ENCODE measurements around the gene MRPL28.
"Not testable (repeated sequence)": the region's sequence is repeated elsewhere in the genome, so short reads cannot be mapped to it uniquely, and the experiment has no call there.

MRPL28 gene

DNA sequence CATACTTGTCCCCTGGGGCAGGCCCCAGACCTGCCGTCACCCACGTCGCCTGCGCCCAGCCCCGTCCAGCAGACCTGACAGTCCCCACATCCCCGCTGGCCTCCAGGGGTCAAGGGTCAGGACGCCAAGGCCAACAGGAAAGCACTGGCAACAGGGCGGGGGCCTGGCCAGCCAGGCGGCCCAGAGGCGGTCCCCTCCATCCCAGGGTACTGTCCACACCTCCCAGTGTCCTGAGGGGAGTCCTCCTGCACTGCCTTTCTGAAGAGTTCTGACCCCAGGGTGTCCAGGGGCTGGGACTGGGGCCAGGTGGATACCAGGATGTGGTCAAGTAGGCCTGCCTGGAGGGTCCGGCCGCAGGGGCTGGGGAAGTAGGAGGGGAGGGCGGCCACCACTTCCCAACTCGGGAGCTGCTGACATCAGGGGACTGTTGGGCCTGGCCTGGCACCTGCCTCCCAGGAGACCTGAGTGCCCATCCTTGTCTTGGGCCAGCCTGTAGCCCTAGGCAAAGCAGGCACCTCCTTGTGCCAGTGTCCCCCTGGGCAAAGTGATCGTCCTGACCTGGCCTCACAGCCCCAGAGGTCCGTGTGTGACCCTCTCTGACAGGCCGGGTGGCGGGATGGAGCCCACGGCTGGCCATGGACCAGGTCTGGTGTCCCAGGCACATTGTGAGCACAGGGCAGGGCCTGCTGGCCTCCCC lies 11.1 kb downstream of the MRPL28 start:
- no peak for DNase-seq

DNA sequence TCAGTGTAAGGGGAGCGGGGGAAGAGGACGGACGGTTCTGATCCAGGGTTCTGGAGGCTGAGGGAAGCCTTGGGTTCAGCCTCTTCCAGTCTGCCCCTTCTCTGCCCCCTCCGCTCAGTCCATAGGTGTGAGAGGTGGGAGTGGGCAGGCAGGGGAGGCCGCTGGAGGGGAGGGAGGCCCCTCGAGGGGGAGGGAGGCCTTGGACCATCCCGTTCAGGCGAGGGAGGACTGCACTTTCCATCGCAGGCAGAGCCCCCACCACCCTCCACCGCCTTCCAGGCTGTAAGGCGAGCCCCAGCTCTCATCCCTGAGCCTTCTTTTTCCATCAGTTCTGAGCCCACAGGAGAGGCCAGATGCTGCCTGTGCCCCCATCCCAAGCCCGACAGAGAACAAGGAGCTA lies 13.6 kb downstream of the MRPL28 start:
- DNase-seq, result no peak

DNA sequence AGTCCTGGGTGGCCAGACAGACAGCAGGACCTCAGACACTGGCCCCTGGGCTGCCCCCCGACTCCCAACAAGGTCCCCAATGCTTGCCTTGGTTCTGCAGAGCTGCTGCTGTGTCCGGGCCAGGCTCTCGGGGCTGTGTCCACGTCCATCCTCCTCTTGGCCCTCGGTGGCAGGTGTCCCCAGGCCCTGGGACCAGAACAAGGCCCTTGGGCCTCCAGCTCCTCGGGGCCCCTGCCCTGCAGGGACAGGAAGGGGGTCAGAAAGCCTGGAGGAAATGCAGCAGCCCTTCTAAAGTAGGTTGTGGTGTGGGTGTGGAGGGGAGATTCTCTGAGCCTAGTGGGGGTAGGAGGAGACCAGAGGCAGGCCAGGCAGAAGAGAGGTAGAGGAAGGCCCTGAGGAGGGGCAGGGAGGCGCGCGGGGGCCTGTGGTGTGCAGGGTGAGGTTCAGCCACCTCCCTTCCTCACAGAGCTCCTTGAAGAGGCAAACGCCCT lies 15.3 kb downstream of the MRPL28 start:
- DNase-seq, result no peak

DNA sequence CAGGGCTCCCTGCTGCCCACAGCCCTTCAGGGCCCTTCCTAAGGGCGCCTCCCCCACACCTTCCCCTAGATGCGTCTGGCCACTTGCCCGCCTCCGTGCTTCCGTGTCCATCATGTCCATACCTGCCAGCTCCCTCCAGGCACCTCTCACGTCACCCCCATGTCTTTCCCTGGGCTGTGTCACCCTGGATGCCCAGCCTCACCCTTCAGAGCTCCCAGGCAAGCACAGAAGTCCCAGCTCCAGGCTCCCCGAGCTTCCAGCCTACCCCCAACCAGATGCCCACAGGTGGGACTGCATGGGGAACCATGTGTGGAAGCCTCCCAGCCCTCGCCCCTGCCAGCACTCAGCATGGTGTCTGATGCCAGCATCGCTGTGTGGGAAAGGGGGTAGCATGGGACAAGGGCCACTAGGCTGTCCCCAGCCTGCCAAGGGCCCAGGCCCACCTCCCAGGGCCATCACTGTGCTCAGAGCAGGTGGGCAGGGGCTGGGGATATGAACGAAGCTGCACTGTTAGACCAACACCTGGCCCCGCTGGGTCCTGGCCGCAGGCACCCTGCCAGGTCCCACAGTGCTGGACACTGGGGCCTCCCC lies 16.0 kb downstream of the MRPL28 start:
- DNase-seq, result no peak

DNA sequence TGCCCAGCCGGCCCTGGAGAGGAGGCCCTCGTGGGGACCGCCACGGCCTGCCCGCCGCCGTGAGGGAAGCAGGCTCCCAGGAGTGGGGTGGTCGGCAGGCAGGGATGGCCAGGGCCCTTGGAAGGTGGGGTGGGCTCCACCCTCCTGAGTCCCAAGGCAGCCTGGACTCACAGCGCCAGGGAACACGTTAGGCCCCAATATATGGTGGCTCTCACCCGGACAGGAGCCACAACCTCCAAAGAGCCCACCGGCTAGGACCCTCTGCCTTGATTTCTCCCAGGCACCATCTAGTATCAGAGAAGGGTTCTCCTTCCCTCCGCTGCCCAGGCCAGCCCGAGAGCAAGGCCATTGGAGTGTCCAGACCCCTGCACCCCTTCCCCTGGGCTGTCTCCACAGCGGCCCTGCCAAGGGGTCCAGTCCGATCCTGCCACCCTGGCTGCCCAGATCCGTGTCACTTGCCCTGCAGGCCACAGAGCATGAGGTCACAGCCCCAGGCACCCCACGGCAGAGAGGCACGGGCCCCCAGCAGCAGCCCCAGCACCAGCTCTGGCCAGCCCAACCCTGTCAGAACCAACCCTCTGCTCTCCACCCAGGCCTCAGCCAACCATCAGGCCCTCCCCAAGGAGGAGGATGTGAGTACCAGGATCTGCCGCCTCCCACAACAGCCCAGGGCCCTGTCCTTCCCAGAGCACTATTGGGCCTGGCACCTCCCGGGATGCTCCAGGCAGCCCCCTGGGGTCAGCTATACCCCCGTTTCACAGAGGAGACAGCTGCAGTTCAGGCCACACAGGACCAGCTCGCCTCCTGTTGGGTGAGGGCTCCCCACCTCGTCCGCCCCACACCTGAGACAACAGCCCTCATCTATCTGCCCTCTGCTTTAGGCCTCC lies 16.7 kb downstream of the MRPL28 start:
- DNase-seq, result no peak

DNA sequence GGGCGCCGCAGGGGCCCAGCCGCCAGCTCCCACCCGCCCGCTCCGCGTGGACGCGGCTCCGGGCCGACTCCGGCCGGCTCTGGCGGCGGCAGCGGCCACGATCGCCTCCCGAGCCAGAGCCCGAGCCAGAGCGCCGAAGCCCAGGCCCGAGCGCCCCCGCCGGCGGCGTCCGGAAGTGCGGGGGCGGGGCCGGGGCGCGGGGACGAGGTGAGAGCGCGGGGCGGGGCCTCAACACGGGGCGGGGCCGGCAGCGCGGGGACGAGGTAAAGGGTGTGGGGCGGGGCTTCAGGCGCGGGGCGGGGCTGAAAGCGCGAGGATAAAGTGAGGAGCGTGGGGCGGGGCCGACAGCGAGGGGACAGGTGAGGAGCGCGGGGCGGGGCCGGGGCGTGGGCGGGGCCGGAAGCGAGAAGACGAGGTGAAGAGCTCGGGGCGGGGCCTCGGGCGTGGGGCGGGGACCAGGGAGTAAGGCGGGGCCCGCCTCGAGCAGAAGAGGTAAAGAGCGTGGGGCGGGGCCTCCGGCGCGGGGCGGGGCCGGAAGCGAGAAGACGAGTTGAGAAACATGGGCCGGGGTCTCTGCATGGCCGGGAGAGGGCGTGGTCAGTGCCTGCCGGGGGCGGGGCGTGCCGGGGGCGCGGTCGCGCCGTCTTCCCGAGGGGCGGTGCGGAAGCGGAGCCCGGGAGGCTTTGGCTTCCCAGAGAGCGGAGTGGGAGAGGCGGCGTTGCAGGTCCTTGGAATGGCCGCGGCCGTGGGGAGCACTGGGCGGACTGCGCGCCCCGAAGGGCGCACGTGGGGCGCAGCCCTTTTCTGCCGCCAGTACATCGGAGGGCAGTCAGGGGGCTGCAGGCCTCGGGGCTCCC lies 17.6 kb downstream of the MRPL28 start, which contains the start of gene AXIN1:
AXIN1 (minus strand) TSS at position 177 of the 857 bp plus-strand sequence. CDS start 5,698 bp downstream, outside the sequence.
- DNase-seq, result peak; percentile 82

DNA sequence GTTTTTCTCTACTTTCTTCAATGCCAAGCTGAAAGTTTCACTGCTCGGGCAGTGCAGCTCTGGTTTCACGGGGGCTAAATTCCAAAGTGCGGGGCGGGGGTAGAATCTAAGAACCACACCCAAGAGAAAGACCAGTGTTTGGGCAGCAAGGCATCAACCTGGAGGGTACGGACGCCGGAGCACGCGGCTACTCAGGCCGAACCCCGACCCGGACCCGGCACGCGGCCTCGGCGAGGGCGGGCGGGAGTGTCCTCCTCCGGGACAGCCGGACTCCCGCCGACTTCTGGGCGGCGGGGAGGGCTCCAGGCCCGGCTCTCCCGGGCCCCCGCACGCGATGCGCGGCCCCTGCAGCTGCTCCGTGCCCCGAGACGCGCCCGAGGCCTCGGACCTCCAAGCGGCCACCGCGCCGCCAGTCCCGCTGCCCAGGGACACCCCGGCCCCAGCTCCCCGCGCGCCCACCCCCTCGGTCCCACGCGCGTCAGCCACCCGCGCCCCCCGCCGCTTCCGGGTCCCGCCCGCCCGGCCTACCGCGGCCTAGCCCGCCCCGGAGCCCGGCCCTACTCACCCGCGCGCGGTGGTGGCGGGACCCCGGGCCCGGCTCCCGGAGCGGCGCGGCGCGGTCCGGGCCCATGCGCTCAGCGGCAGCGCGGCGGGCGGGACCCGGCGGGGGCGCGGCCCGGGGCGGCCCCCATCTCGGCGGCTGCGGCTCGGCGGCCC lies 18.4 kb downstream of the MRPL28 start:
- DNase-seq, result no peak

DNA sequence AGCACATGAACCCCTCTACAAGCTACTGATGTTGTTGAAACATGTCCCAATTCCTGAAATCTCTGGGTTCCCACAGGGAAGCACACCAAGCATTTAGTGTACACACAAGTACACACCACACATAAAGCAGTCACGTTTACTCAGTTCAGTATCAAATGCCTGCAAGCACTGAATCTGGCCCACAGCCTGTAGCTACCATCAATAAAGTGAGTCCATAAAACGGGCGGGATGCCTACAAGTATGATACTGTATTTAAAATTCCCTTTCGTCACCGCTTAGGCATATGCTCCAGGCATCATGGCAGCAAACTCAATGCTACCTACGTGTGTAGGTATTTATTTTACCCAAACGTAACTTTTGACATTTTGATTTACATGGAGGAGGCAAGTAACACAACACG lies 20.1 kb downstream of the MRPL28 start:
- no peak for DNase-seq

DNA sequence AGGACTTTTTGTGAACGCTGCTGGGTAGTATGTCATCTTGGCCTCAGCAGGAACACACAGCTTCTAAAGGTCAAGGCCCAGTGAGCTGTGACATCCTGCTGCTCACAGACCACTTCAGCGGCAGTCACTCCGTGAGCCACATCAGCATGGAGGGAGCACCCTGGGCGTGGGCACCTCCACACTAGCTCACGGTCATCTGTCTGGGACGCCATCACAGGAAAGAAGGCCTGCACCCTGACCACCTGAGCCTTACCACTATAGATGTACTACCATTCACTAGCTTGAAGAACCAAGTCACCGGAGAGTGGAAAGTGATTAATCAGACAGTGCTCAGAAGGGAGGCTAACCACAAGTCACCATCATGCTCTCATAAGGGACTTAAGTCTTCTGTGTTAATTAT lies 21.1 kb downstream of the MRPL28 start:
- no peak for DNase-seq

DNA sequence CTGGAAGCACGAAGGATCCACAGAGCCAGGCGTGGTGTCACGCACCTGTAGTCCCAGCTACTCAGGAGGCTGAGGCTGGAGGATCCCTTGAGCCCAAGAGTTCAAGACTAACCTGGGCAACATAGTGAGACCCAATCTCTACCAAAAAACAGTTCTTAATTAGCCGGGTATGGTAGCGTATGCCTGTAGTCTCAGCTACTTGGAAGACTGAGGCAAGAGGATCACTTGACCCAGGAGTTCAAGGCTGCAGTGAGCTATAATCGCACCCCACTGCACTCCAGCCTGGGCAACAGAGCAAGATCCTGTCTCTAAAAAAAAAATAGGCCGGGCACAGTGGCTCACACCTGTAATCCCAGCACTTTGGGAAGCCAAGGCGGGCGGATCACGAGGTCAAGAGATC lies 21.8 kb downstream of the MRPL28 start:
- DNase-seq, result not testable (repeated sequence)

DNA sequence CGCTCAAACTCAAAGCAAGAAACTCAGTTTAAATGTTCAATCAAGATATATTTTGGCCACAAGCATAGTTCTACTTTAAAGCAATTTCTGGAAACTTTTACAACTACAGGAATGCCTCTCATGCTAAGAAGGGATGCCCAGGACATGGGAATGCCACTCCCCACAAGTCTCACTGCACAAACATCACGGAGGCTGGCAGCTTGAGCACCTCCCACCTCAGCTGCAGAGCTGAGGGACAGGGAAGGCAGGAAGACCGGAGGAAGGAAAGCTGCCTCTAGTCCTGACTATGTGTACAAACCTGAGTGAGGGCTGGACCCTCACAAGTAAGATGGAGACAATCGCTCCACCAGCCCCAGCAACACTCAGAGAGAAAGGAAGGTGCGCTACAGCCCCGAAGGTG lies 23.1 kb downstream of the MRPL28 start:
- no peak for DNase-seq

DNA sequence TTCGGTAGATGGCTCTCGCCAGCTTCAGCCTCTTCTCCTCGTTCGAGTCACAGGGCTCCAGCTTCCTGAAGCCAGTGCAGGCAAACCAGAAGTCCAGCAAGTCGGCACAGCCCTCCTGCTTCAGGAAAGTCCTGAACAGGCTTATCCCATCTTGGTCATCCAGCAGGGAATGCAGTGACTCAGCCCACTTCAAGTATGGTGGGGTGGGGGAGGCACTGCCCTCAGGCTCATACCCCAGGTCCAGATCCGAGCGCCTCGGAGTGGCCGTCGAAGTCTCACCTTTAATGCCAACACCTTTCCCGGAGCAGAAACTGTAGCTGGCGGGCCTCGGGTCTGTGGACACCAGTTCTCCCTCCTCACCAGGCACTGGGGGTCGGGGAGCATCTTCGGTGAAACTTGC lies 23.8 kb downstream of the MRPL28 start:
- no peak for DNase-seq

DNA sequence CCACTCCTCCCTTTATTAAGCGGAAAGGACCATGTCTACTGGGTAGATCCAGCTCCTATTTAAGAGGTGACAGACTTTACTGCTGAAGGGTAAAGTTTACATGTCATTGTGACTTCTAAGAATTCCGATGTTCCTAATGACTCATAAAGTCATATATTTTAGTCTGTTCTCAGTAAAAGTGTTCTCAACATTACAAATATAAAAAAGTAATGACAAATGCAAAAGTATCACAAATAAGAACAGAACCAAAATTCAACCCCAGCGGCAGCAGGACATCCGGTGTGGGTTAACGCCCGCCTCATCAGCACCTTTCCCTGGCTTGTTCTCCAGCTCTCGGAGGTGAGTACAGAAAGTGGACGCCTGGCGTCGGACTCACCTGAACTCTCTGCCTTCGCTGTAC lies 24.6 kb downstream of the MRPL28 start:
- DNase-seq, result no peak

DNA sequence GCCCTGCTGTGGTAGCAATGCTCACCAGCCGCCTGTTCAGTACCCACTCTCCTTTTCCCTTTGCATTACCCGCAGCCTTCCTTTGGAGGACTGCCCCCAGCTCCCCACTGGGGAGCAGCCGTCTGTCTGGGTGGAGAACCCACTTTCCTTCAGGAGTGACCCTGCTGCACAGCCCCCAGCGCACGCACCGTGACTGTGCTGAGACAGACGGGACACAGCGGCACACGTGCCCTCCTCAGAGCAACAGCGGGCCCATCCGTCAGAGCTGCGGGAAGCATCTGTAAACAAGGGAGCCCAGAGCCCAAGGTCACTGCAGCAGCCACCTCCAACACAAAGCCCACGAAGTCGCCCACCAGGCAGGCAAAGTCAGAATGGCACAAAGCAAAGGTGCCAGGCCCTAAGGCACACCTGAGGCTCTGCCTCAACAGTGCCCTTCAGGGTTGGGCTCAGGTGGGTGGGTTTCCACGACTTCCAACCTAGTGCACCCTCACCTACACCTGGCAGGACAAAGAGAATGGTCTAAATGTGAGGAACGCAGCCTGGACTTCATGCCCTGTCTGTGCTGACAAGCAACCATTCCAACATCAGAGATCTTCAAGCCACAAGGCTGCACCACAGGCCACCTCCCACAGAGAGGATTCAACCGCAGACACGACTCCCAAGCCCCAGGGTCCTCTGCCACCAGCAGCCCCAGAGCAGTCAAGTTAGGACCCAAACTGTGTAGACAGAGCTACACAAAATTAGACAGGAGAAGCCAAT lies 27.7 kb downstream of the MRPL28 start:
- no peak for DNase-seq

DNA sequence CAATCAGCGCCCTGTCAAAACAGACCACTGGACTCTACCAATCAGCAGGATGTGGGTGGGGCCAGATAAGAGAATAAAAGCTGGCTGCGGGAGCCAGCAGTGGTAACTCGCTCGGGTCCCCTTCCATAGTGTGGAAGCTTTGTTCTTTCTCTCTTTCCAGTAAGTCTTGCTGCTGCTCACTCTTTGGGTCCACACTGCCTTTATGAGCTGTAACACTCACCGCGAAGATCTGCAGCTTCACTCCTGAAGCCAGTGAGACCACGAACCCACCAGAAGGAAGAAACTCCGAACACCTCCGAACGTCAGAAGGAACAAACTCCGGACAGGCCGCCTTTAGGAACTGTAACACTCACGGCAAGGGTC lies 28.4 kb downstream of the MRPL28 start:
- not testable (repeated sequence) for DNase-seq

DNA sequence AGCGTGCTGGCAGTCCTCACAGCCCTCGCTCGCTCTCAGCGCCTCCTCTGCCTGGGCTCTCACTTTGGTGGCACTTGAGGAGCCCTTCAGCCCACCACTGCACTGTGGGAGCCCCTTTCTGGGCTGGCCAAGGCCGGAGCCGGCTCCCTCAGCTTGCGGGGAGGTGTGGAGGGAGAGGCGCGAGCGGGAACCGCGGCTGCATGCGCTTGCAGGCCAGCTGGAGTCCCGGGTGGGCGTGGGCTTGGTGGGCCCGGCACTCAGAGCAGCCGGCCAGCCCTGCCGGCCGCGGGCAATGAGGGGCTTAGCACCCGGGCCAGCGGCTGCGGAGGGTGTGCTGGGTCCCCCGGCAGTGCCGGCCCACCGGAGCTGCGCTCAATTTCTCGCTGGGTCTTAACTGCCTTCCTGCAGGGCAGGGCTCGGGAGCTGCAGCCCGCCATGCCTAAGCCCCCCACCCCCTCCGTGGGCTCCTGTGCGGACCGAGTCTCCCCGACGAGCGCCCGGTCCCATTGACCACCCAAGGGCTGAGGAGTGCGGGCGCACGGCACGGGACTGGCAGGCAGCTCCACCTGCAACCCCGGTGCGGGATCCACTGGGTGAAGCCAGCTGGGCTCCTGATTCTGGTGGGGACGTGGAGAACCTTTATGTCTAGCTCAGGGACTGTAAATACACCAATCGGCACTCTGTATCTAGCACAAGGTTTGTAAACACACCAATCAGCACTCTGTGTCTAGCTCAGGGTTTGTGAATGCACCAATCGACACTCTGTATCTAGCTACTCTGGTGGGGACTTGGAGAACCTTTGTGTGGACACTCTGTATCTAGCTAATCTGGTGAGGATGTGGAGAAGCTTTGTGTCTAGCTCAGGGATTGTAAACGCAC lies 29.0 kb downstream of the MRPL28 start:
- DNase-seq, result not testable (repeated sequence)

DNA sequence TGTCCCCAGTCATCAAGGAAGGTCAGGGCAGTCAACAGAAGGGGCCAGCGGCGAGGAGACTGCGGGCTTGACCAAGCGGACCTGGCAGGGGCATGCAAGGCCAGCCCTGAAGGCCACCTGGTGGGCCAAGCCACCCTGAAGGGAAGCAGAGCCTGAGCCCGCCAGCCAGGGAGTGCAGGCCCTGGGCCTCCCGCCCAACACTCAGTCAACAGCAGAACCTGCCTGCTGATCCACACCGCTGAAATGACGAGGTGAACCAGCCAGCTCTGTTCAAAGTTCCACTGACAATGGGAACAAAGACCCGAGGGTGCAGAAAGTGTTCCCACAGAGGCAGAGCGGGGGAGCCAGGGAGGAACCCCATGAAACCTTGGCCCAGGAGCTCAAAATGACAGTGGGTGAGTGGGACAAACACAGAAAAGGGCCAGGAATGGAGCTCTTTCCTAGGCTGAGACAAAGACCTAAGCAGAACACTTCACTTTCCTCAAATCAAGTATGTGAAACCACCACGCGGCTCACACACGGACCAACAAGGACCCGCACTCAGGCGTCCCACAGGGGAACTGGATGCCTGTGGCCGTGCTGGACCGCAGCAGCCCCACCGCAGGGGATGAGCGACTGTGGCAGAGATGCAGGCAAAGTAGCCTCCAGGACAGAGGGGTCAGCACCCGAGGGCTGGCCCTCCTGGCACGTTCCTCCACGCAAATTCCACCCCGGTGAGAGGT lies 29.8 kb downstream of the MRPL28 start:
- DNase-seq, result no peak

DNA sequence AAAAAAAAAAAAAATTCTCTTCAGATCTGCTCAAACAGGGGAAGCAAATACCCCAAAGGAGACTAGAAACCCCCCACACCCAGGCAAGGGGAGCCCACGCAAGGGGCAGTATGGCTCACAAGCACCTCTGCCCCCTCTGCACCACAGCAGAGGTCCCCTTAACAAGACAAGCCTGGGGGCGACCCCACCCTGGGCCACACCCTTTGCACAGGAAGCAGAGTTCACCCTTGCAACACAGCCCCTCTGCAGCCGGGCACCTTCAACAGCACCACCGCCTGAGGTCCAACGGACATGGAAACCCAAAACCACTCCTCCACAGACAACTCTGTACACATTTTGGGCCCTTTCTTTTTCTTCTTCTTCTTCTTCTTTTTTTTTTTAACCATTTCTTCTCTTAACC lies 30.7 kb downstream of the MRPL28 start:
- no peak for DNase-seq

DNA sequence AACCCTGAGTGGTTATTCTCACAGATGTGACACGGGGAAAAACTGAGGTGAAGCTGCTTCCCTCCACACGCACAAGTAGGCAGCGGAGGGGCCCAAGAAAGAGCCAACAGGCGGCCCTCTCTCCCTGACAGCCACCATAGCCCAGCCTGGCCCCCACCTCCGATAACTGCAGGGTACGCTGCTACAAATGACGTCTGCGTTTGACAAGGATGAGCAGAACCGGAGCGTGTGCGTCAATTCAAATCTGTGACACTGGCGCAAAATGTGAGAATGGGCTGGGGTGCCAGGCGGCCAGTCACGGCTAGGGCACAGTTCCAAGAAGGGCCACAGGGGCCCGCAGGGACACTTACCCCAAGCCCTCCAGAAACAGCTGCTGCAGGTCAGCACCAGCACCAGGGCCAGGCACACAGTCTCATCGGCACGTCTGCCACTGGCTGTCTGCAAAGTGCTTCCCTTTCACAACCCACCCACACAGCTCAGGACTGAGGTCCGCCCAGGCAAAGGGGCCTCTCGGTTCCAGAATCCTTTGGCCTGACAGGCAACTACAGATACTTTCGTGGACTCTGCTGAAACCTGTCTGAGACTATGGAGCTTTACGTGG lies 32.3 kb downstream of the MRPL28 start:
- DNase-seq, result no peak

Measured in NCI-H526 treated with DMSO at 0.1 percent for 48 hours (cell line).